Measurements from ENCODE around the gene GPX5.

GRCh38 chr6:28489366-28490204, 36.1 kb upstream of the GPX5 start:
- TF ChIP-seq REST (IDR thresholded peaks at IDR 0.05; ENCODE audit: insufficient read depth in 1 of 2, low read depth in 2 of 2, low read length in 2 of 2) (no peak), POLR2AphosphoS5 (IDR thresholded peaks at IDR 0.05; ENCODE audit: low read depth, low read length) (no peak), SIN3A (IDR thresholded peaks at IDR 0.05; ENCODE audit: borderline replicate concordance, insufficient read depth, low read length) (no peak), TAF1 (IDR thresholded peaks at IDR 0.05; ENCODE audit: borderline replicate concordance, insufficient read depth, low read length) (no peak), FOXP2 (optimal IDR thresholded peaks at IDR 0.05; ENCODE audit: borderline replicate concordance, extremely low read depth, extremely low read length, insufficient read depth) (no peak)

Measured in PFSK-1 (cell line).